ENCODE measurements around the gene TRMT11. TPM values are rescaled to one million over a fixed set of nuclear protein-coding genes. Genes with fewer than 3 reads are reported as not detected.

The TRMT11 gene
- total RNA-seq, 1 donor from 2014 or later, result 17.7 TPM

DNA sequence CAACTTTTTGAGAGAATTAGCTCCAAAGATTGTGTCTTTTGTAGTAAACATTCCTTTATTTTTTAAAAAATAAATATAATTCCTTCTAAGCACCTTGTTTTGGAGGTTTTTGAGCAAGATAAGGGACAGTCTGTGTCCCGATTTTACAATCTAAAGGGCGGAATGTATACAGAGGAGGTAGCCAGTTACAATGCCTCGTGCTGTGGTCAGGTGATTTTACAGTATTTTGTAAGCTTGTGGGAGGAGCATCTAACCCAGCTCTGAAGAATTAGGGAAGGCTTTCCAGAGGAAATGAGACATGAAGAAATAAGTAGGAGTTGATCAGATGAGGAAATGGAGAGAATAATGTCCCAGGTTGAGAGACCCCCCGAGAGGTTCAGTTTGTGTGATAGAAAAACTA, 28.5 kb upstream of the TRMT11 start:
- Histone ChIP-seq H3K9me3 (no peaks in the 10 kb centered on the region), H3K27me3 (no peaks in the 10 kb centered on the region), H3K27ac (peak overlapping the region; percentile 96), H3K4me3 (peak overlapping the region; percentile 87), H3K4me1 (peaks cover 23% of the 10 kb centered on the region), H3K36me3 (no peaks in the 10 kb centered on the region)
- ATAC-seq (peak; percentile 68), DNase-seq (no peak)
- intact Hi-C loops (cut with DNase I), result loop anchor here (10.0 kb wide), 1 partner anchor 163 kb away; the partner anchor contains the start of gene NCOA7
- TF ChIP-seq, protein P1, sequence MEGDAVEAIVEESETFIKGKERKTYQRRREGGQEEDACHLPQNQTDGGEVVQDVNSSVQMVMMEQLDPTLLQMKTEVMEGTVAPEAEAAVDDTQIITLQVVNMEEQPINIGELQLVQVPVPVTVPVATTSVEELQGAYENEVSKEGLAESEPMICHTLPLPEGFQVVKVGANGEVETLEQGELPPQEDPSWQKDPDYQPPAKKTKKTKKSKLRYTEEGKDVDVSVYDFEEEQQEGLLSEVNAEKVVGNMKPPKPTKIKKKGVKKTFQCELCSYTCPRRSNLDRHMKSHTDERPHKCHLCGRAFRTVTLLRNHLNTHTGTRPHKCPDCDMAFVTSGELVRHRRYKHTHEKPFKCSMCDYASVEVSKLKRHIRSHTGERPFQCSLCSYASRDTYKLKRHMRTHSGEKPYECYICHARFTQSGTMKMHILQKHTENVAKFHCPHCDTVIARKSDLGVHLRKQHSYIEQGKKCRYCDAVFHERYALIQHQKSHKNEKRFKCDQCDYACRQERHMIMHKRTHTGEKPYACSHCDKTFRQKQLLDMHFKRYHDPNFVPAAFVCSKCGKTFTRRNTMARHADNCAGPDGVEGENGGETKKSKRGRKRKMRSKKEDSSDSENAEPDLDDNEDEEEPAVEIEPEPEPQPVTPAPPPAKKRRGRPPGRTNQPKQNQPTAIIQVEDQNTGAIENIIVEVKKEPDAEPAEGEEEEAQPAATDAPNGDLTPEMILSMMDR (IDR thresholded peaks at IDR 0.05), result no peak

DNA sequence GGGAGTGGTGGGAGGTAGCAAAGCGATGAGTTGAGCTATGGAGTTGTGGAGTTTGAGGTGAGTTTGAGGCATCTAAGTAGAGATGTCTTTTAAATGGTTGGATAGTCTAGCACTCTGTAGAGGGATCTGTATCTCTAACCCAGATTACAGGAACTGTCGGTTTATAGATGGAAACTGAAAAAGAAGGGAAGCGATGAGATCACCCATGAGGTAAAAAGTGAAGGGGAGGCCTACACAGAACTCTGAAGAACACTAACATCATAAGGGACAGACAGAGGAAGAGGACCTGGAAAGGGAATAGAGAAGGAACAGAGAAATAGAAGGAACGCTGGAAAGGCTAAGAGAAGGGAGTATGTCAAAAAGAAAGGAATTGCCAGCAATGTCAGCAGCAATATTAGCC, 27.3 kb upstream of the TRMT11 start:
- intact Hi-C loops (cut with DNase I), result loop anchor here (10.0 kb wide), 1 partner anchor 164 kb away; the partner anchor contains the start of gene NCOA7
- Histone ChIP-seq H3K4me3 (no peak overlapping the region), H3K27ac (no peak overlapping the region)

DNA sequence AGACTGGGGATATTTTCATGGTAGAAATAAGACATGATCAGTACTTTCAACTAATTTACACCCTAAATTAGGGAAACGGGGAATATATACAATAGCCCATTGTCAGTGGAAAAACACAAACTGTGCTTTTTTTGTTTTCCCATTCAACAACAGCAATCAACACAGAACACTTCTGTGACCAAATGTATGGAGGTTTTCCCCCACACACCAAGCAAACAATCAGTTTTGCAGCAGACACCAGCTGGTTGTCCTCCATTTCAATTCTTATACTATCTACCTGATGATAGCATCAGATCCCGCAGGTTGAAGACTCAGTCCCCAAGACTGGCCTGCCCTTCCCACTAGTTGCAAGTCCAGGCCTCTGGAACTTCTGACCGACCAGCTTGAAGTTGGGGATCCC, 25.2 kb upstream of the TRMT11 start:
- Histone ChIP-seq H3K4me1 (peaks cover 19% of the 10 kb centered on the region), H3K36me3 (no peaks in the 10 kb centered on the region), H3K27ac (no peak overlapping the region), H3K9me3 (no peaks in the 10 kb centered on the region), H3K4me3 (no peak overlapping the region), H3K27me3 (no peaks in the 10 kb centered on the region)
- no peak for ATAC-seq
- intact Hi-C loops (cut with DNase I), result no loop called here
- no peak for DNase-seq
- TF ChIP-seq, protein P1 (IDR thresholded peaks at IDR 0.05), result no peak

More for the DNA sequence above, 27.3 kb upstream of the TRMT11 start:
- TF ChIP-seq, protein P1 (IDR thresholded peaks at IDR 0.05), result no peak
- H3K9me3 ChIP-seq, result no peaks in the 10 kb centered on the region
- peaks cover 23% of the 10 kb centered on the region for H3K4me1 ChIP-seq
- no peaks in the 10 kb centered on the region for H3K36me3 ChIP-seq
- DNase-seq (no peak), ATAC-seq (no peak)
- no peaks in the 10 kb centered on the region for H3K27me3 ChIP-seq

DNA sequence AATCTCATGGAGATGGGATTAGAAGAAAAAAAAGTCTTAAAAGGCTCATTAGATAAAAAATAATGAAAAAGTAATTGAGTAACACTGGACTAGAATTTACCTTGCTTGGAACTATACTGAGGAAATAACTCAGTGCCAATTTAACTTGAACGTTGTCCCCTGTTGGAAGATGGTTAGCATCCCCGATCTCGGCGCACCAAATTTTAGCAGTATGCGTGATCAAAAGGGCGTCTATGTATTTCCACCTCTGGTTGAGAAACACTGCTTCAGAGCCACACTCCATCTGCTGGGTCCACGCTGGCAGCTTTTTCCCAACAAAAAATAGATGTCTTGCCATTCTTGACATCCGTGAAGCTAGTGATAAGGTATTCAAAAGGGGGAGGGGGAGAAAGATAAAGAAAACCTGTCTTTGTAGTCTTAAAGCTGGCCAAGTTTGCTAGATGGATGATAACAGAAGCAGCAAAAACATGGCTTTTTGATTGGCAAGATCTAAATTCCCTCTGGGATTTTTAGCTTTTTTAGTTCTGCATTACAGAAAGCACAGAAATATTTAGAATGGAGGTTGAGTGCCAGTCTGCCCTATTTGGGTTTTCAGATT, 23.3 kb upstream of the TRMT11 start:
- intact Hi-C loops (cut with DNase I), result no loop called here

DNA sequence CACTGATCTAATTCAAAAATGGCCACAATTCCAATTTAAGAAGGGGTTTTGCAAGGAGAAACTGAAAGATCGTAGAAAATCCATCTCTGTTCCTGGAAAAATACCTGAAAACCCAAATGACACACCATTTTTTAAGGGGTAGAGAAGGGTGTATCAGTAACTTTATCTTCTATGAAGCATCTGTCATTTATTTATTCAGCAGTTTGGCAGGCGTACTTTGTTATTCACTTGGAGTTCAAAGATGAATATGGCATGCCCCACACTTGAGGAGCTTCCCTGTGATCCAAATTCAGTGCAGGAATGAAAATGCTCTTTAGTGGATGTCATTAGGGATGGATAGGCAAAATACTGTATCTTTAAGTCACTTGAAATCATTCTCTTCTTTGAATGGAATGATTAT, 22.5 kb upstream of the TRMT11 start:
- H3K27ac ChIP-seq, result no peak overlapping the region
- H3K4me1 ChIP-seq, result peaks cover 9% of the 10 kb centered on the region
- peaks cover 14% of the 10 kb centered on the region for H3K36me3 ChIP-seq
- intact Hi-C loops (cut with DNase I), result no loop called here
- no peaks in the 10 kb centered on the region for H3K9me3 ChIP-seq
- no peak overlapping the region for H3K4me3 ChIP-seq
- no peaks in the 10 kb centered on the region for H3K27me3 ChIP-seq
- DNase-seq (no peak), ATAC-seq (no peak)
- TF ChIP-seq, protein P1 (IDR thresholded peaks at IDR 0.05), result no peak

More for the DNA sequence above, 23.3 kb upstream of the TRMT11 start:
- H3K36me3 ChIP-seq, result peaks cover 13% of the 10 kb centered on the region
- no peaks in the 10 kb centered on the region for H3K9me3 ChIP-seq
- no peak overlapping the region for H3K4me3 ChIP-seq
- DNase-seq, result no peak
- peaks cover 17% of the 10 kb centered on the region for H3K4me1 ChIP-seq
- ATAC-seq, result no peak
- no peak overlapping the region for H3K27ac ChIP-seq
- H3K27me3 ChIP-seq, result no peaks in the 10 kb centered on the region
- TF ChIP-seq, protein P1 (IDR thresholded peaks at IDR 0.05), result no peak

All from upper lobe of right lung (tissue), 1 donor.